IPS-20b (cell line): Measurements from ENCODE around the gene TOGARAM2.

Source experiments
- H3K27ac ChIP-seq: one replicate; pipeline ENCODE4 v1.5.1; 2013; ENCODE audit warnings: low read length
- H3K27me3 ChIP-seq: 2 replicates; pipeline ENCODE4 v1.6.1; 2013; ENCODE audit warnings: mild to moderate bottlenecking, low read length, inconsistent platforms; ENCODE audit not compliant: insufficient read depth
- H3K36me3 ChIP-seq: 2 replicates; pipeline ENCODE4 v1.6.1; 2013; ENCODE audit warnings: low read depth, mild to moderate bottlenecking, inconsistent platforms, low read length, moderate library complexity; ENCODE audit not compliant: insufficient read depth
- H3K4me1 ChIP-seq: 2 replicates; pipeline ENCODE4 v1.6.1; 2013; ENCODE audit warnings: mild to moderate bottlenecking, control low read depth, inconsistent platforms, low read length, moderate library complexity; ENCODE audit not compliant: insufficient read depth
- H3K4me3 ChIP-seq: 2 replicates; pipeline ENCODE4 v1.5.1; 2013; ENCODE audit warnings: mild to moderate bottlenecking, low read length, inconsistent platforms
- H3K9ac ChIP-seq: 2 replicates; pipeline ENCODE4 v1.6.1; 2013; ENCODE audit warnings: low read depth, mild to moderate bottlenecking, inconsistent platforms, low read length, moderate library complexity
- H3K9me3 ChIP-seq: 2 replicates; pipeline ENCODE4 v1.6.1; 2013; ENCODE audit warnings: mild to moderate bottlenecking, low read depth, low read length, inconsistent platforms; ENCODE audit not compliant: insufficient read depth

The TOGARAM2 gene

DNA sequence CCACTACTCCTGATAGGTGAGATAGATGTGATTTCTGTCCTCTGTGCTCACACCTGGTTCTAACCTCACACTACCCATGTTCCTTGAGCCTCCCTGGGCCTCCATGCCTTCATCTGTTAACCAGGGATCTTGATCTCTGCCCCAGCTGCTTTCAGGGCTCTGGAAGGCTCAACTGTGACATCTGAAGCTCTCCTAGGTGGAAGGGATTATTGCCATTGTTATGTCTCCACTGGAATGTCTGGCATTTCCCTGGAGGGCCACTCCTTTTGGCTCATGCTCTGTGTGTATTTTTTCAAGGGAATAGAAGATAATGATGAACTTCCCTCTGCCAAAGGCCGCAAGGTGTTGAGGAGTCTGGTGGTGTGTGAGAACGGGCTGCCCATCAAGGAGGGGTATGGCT lies 52.1 kb downstream of the TOGARAM2 start:
- Histone ChIP-seq H3K9ac (no peak overlapping the region), H3K9me3 (no peaks in the 10 kb centered on the region), H3K27me3 (no peaks in the 10 kb centered on the region), H3K4me1 (peaks cover 5% of the 10 kb centered on the region; the same call in 1 of the 2 replicates), H3K27ac (no peak overlapping the region), H3K4me3 (no peak overlapping the region), H3K36me3 (no peaks in the 10 kb centered on the region)

DNA sequence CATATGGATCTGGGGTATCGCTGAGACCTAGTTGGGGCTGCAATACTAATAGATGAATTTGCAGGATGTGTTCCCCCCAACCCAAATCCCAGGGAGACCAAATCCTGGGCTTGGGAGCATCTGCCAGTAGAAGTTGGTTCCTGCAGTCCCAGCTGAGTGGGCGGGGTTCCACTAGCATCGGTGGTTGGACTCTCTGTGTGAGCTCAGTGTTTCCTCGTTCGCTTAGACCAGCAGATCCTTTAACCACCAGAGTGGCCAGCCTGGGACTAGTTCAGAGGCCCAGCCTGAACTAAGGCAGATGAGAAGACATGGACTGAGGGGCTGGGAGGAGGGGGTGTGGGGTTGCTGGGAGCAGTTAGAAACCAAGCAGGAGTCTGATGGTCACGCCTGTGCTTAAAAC lies 52.6 kb downstream of the TOGARAM2 start:
- Histone ChIP-seq H3K27me3 (no peaks in the 10 kb centered on the region), H3K4me1 (peaks cover 5% of the 10 kb centered on the region; the same call in 1 of the 2 replicates), H3K9ac (no peak overlapping the region), H3K9me3 (no peaks in the 10 kb centered on the region), H3K4me3 (no peak overlapping the region), H3K27ac (no peak overlapping the region), H3K36me3 (no peaks in the 10 kb centered on the region)

DNA sequence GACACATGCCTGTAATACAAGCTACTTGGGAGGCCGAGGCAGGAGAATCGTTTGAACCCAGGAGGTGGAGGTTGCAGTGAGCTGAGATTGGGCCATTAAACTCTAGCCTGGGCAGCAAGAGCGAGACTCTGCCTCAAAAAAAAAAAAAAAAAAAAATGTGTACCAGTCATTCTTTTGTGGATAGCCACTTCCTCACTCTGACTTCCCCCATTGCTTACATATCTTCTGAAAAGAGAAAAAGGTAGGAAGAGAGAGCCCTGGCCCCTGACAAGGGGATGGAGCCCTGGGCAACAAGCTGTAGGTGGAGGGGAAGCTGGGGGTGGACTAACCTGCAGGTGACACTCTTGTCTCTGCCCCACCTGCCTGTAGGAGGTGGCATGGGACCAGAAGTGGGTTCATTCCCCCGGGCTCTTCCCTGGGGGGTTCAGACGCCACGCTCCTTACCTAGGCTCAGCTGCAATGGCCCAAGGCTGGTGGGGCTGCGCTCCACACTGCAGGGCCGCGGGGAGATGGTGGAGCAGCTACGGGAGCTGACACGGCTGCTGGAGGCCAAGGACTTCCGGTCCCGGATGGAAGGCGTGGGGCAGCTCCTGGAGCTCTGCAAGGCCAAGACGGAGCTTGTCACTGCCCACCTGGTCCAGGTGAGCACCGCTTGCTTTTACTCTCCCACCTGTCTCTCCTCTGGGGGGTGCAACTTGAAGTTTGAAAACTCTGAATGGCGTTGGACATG lies 54.1 kb downstream of the TOGARAM2 start:
- Histone ChIP-seq H3K9ac (no peak overlapping the region), H3K36me3 (no peaks in the 10 kb centered on the region), H3K4me1 (peaks cover 5% of the 10 kb centered on the region; the same call in 1 of the 2 replicates), H3K27me3 (no peaks in the 10 kb centered on the region), H3K4me3 (no peak overlapping the region), H3K9me3 (no peaks in the 10 kb centered on the region), H3K27ac (no peak overlapping the region)

DNA sequence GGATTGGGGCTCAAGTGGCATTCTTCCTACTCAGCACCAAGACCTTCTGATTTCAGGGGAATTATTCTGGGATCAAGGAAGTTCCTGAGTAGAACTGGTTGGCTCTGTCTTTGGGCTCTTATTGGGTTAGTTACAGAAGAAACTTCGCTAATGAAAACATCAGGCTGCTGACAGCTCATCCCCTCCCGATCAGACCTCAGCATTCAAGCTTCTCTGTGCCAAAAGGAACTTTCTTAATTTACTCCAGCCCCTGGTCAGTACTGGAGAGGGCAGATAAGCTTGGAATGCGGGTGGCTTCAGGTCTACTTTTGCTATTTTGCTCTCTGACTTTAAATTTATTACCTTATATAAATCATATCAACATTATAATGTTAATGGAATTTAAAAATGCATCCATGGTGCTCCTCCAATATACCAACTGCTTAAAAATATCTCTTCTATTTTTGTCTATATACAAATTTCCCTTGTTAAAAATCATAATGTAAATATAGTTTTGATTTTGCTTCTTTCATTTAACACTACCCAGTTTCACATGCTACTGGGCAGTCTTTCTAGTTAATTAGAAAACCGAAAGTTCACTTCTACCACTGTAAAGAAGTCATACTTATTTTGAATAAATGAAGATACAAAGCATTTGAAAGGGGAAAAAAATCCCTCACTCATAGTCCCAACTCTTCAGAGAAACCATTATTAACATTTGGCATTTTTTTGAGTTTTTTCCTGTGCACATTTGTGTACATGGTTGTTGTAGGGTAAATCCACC lies 58.8 kb downstream of the TOGARAM2 start:
- H3K4me3 ChIP-seq = no peak overlapping the region
- H3K9me3 ChIP-seq = no peaks in the 10 kb centered on the region
- H3K27ac ChIP-seq = no peak overlapping the region
- H3K9ac ChIP-seq = no peak overlapping the region
- no peaks in the 10 kb centered on the region for H3K4me1 ChIP-seq
- H3K36me3 ChIP-seq = no peaks in the 10 kb centered on the region
- H3K27me3 ChIP-seq = no peaks in the 10 kb centered on the region

DNA sequence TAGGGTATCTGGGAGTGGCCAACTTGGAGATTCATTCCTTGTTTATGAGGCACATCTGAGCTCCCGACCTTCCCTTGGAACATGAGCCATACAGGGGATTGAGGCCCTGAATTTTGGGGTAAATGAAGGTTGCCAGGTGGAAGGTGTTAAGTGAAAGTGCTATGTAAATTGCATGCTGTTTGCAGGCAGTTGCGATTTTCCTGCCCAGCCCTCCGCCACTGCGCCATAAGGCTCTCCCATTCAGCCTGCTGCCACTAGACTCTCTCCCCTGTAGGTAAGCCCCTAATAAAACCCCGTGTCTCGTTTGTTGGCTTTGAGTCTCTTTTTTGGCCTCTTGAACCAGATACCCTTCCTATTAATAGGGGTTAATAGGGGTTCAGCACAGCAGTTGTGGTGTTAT lies 59.5 kb downstream of the TOGARAM2 start:
- H3K36me3 ChIP-seq = no peaks in the 10 kb centered on the region
- no peak overlapping the region for H3K9ac ChIP-seq
- H3K4me3 ChIP-seq = no peak overlapping the region
- H3K9me3 ChIP-seq = no peaks in the 10 kb centered on the region
- no peaks in the 10 kb centered on the region for H3K27me3 ChIP-seq
- no peaks in the 10 kb centered on the region for H3K4me1 ChIP-seq
- no peak overlapping the region for H3K27ac ChIP-seq

DNA sequence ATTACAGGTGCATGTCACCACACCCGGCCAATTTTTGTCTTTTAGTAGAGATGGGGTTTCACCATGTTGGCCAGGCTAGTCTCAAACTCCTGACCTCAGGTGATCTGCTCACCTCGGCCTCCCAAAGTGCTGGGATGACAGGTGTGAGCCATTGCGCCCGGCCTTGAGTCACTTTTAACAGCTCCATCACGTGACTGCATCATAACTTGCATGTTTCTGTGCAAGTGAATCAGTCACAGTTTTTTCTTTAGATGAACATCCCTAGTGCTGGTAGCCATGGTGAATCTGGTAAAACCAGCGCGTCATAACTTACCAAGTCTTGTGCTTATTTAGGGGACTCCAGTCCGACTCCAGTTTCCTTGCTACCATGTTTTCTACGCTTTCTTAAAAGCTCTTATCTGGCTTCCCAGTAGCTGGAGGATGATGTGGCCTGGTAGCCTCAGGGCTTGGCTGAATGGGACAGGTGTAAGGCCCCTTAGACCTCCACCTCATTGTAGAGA lies 60.1 kb downstream of the TOGARAM2 start:
- Histone ChIP-seq H3K27ac (no peak overlapping the region), H3K9ac (no peak overlapping the region), H3K4me3 (no peak overlapping the region), H3K9me3 (no peaks in the 10 kb centered on the region), H3K36me3 (no peaks in the 10 kb centered on the region), H3K27me3 (no peaks in the 10 kb centered on the region), H3K4me1 (no peaks in the 10 kb centered on the region)

DNA sequence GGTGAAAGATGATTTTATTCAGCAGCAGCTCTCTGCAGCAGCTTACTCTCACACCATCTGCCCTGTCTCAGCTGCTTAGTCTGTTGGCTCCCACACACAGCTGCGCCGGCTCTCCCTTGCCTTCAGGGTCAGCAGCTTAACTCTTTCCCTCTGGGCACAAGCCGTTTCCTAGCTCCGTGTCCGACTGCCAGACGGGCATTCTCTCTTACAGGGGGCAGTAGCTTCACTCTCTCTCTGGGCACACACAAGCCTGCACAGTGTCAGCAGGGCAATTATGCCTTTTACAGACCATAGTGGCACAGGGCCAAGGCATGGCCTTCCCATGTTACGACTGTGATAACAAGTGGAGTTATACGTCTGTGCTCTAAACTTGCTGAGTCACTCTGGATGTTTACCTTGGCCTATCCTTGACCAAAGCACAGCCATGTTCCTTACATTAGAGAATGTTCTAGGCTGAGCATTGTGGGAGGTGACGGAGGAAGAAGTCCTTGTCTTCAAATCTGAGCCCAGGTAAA lies 61.5 kb downstream of the TOGARAM2 start:
- Histone ChIP-seq H3K27ac (no peak overlapping the region), H3K4me3 (no peak overlapping the region), H3K9me3 (no peaks in the 10 kb centered on the region), H3K27me3 (no peaks in the 10 kb centered on the region), H3K36me3 (no peaks in the 10 kb centered on the region), H3K9ac (no peak overlapping the region), H3K4me1 (no peaks in the 10 kb centered on the region)

DNA sequence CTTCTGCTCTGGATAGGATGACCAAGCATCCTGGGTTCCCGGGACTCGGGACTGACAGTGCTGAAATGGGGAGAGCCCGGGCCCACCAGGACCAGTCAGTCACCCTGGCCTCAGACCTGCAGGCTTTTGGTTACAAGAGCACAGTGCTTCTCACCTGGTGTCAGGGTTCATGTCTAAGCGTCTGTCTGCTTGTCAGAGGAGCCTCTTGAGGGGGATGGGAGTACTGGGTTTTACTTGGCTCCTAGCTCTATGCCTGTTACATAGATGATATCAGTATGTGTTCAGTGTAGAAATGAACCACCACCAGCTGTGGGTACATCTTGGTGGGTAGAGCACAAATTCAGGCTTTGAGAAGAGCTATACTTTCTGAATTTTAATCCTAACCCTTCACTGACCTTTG lies 63.4 kb downstream of the TOGARAM2 start:
- Histone ChIP-seq H3K4me1 (no peaks in the 10 kb centered on the region), H3K27ac (no peak overlapping the region), H3K9ac (no peak overlapping the region), H3K4me3 (no peak overlapping the region), H3K36me3 (no peaks in the 10 kb centered on the region), H3K27me3 (no peaks in the 10 kb centered on the region), H3K9me3 (no peaks in the 10 kb centered on the region)

DNA sequence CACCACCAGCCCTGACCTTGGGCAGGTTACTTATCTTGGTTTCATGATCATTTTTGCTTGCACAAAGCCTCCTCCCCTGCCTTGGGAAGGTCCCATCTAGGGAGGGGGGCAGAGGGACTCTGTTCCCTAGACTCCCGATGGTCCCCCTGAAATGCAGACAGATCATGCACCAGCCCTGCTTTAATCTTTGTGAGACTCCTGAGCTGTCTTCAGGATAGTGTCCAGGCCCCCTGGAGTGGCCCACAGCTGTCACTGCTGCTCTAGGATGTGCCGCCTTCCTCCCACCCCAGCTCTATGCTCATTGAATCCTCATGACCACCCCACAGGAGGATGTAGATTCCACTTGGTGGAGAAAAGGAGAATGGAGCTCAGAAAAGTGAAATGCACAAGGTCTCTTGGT lies 65.2 kb downstream of the TOGARAM2 start:
- Histone ChIP-seq H3K4me1 (no peaks in the 10 kb centered on the region), H3K9ac (no peak overlapping the region), H3K4me3 (no peak overlapping the region), H3K27me3 (no peaks in the 10 kb centered on the region), H3K36me3 (no peaks in the 10 kb centered on the region), H3K9me3 (no peaks in the 10 kb centered on the region), H3K27ac (no peak overlapping the region)

DNA sequence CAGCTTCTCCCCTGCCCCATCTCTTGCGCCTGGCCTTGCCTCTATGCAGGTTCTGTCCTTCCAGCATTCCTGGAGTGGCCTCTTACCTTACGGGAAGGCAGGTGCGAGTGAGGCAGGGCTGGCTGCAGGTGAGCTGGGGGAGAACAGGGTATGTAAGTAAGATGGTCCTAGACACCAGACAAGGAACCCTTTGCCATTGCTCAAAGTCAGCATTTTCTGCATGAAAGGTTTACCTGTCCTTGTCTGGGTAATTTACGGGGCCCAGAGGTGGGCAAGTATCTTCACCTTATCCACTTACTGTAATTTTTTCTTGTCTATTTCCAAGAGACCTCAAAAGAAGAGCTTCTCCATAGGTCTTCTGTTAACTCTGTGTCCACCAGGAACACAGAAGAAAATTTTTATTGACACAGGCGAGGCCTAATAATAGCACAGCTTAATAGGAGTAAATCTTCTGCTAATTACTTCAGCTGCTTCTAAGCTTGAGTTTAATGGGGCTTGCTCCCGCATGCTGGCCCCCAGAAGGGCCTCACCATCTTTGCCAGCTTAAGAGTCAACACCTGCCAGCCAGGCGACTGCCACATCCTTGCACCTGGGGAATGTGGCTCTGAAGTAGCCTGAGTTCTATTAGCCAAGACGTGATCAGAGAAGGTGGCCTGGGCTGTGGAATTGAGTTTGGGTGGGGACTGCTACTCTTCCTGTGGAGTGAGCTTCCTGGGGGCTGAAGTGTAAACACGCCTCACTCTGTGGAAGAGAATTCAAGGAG lies 66.2 kb downstream of the TOGARAM2 start:
- Histone ChIP-seq H3K27me3 (no peaks in the 10 kb centered on the region), H3K9me3 (no peaks in the 10 kb centered on the region), H3K4me1 (no peaks in the 10 kb centered on the region), H3K27ac (no peak overlapping the region), H3K9ac (no peak overlapping the region), H3K36me3 (no peaks in the 10 kb centered on the region), H3K4me3 (no peak overlapping the region)

DNA sequence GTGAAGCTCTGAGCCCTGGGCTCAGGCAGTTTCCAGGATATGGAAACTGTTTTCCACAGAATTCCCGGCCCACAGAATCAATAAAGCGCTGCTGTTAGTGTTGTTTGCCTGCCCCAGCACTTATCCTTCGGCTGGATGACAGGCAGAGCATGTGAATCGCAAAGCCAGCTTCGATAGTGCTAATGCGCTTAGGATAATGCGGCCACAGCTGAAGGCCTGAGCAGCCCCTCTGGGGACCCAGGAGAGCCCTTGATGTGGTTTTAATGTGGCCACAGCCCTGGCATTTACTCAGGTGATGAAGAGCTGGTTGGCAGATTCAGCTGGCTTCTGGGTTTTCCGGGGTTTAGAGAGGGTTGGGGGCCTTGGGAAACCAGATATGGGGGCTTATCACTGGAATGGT lies 69.5 kb downstream of the TOGARAM2 start:
- Histone ChIP-seq H3K4me3 (no peak overlapping the region), H3K4me1 (0 out of 2 replicates have a peak, but pooled peaks cover 3% of the 10 kb centered on the region), H3K27ac (no peak overlapping the region), H3K9me3 (no peaks in the 10 kb centered on the region), H3K36me3 (no peaks in the 10 kb centered on the region), H3K27me3 (no peaks in the 10 kb centered on the region), H3K9ac (no peak overlapping the region)
